Liver (tissue), 9 donors: Measurements from ENCODE around the gene C2. TPM values are rescaled to one million over a fixed set of nuclear protein-coding genes. Genes with fewer than 3 reads are reported as not detected.

Source experiments
- DNase-seq: peaks from one replicate; pipeline ENCODE4 v3.0.0-alpha.2; 2017; ENCODE audit warnings: low spot score
- H3K27ac ChIP-seq, 2 donors: one replicate each; pipeline ENCODE4 v1.7.0; 2013; ENCODE audit warnings: inconsistent platforms in 2 of 2, low read length in 2 of 2, control low read depth in 1 of 2, low read depth in 1 of 2, mild to moderate bottlenecking in 1 of 2
- H3K27me3 ChIP-seq, 4 donors: one replicate each; pipeline versions ENCODE4 v1.6.1 to v1.7.0; 2013; ENCODE audit warnings: low read length in 3 of 4, inconsistent platforms in 1 of 4, mild to moderate bottlenecking in 1 of 4, moderate library complexity in 1 of 4; ENCODE audit not compliant: control insufficient read depth in 4 of 4, insufficient read depth in 4 of 4
- H3K36me3 ChIP-seq, 4 donors: one replicate each; pipeline versions ENCODE4 v1.6.1 to v1.7.0; 2013; ENCODE audit warnings: low read length in 3 of 4, mild to moderate bottlenecking in 3 of 4, low read depth in 1 of 4, moderate library complexity in 1 of 4; ENCODE audit not compliant: control insufficient read depth in 4 of 4, insufficient read depth in 3 of 4
- H3K4me1 ChIP-seq, 4 donors: one replicate each; pipeline versions ENCODE4 v1.6.1 to v1.7.0; 2013; ENCODE audit warnings: low read length in 3 of 4, mild to moderate bottlenecking in 3 of 4, moderate library complexity in 1 of 4; ENCODE audit not compliant: control insufficient read depth in 4 of 4, insufficient read depth in 4 of 4
- H3K4me3 ChIP-seq, 3 donors: one replicate each; pipeline versions ENCODE4 v1.6.1 to v1.7.0; 2013; ENCODE audit warnings: low read length in 3 of 3, control low read depth in 1 of 3, low read depth in 1 of 3, mild to moderate bottlenecking in 1 of 3
- H3K9ac ChIP-seq, 2 donors: one replicate each; pipeline ENCODE4 v1.7.0; 2013; ENCODE audit warnings: low read length in 2 of 2, mild to moderate bottlenecking in 2 of 2, moderate library complexity in 2 of 2, control low read depth in 1 of 2, low read depth in 1 of 2
- H3K9me3 ChIP-seq, 4 donors: one replicate each; pipeline versions ENCODE4 v1.6.1 to v1.7.0; 2013; ENCODE audit warnings: low read length in 3 of 4; ENCODE audit not compliant: control insufficient read depth in 4 of 4
- ATF3 ChIP-seq: IDR thresholded peaks from 2 replicates; pipeline ENCODE4 v1.6.1; 2016; ENCODE audit warnings: antibody characterized with exemption
- CTCF ChIP-seq: fragments of 150-350 bp; IDR thresholded peaks from 2 replicates; pipeline ENCODE4 v1.5.1; 2017; ENCODE audit warnings: improper control_type of control experiment, low read depth, low read length; ENCODE audit not compliant: missing input control
- EGR1 ChIP-seq, 2 donors: IDR thresholded peaks; 2 replicates each; pipeline ENCODE4 v1.6.1; 2016 to 2018; ENCODE audit warnings: antibody characterized with exemption in 2 of 2, low read depth in 2 of 2
- FOXA1 ChIP-seq: IDR thresholded peaks from 2 replicates; pipeline ENCODE4 v1.6.1; 2016; ENCODE audit warnings: antibody characterized with exemption
- FOXA2 ChIP-seq: IDR thresholded peaks from 2 replicates; pipeline ENCODE4 v1.6.1; 2016; ENCODE audit warnings: antibody characterized with exemption
- GABPA ChIP-seq, 2 donors: IDR thresholded peaks in 1 of 2; conservative IDR thresholded peaks in 1 of 2; 2 replicates each; pipeline ENCODE4 v1.6.1; 2016; ENCODE audit warnings: antibody characterized with exemption in 2 of 2, mild to moderate bottlenecking in 1 of 2, moderate library complexity in 1 of 2
- HNF4A ChIP-seq, 2 donors: conservative IDR thresholded peaks; 2 replicates each; pipeline ENCODE4 v1.6.1; 2016; ENCODE audit warnings: antibody characterized with exemption in 2 of 2, mild to moderate bottlenecking in 2 of 2
- HNF4G ChIP-seq: IDR thresholded peaks from 2 replicates; pipeline ENCODE4 v1.6.1; 2016; ENCODE audit warnings: antibody characterized with exemption
- JUND ChIP-seq, 2 donors: IDR thresholded peaks; 2 replicates each; pipeline ENCODE4 v1.6.1; 2016; ENCODE audit warnings: antibody characterized with exemption in 2 of 2
- NR2F2 ChIP-seq: IDR thresholded peaks from 2 replicates; pipeline ENCODE4 v1.6.1; 2016; ENCODE audit warnings: antibody characterized with exemption
- REST ChIP-seq: IDR thresholded peaks from 2 replicates; pipeline ENCODE4 v1.6.1; 2016; ENCODE audit warnings: antibody characterized with exemption, mild to moderate bottlenecking
- RXRA ChIP-seq, 2 donors: IDR thresholded peaks; 2 replicates each; pipeline ENCODE4 v1.6.1; 2017 to 2018; ENCODE audit warnings: antibody characterized with exemption in 2 of 2, mild to moderate bottlenecking in 1 of 2
- SP1 ChIP-seq: IDR thresholded peaks from 2 replicates; pipeline ENCODE4 v1.6.1; 2018; ENCODE audit warnings: antibody characterized with exemption, mild to moderate bottlenecking
- TAF1 ChIP-seq: conservative IDR thresholded peaks from 2 replicates; pipeline ENCODE4 v1.6.1; 2016; ENCODE audit warnings: antibody characterized with exemption, mild to moderate bottlenecking
- YY1 ChIP-seq: IDR thresholded peaks from 2 replicates; pipeline ENCODE4 v1.6.1; 2016; ENCODE audit warnings: antibody characterized with exemption, mild to moderate bottlenecking
- ZBTB33 ChIP-seq: IDR thresholded peaks from 2 replicates; pipeline ENCODE4 v1.6.1; 2016; ENCODE audit warnings: antibody characterized with exemption
- WGBS: extraction: QIAGEN DNeasy Blood & Tissue Kit; methylation state at CpG from one replicate; pipeline ENCODE4 v1.1.7; 2013; 5-methylcytosine and 5-hydroxymethylcytosine counted together
- polyA plus RNA-seq, 2 donors: library from polyadenylated mRNA; stranded (reverse) in 1 of 2; unstranded in 1 of 2; fragments of 200-250 nt in 1 of 2; fragments of >200 nt in 1 of 2; fragmentation: Nextera tagmentation in 1 of 2; extraction: Ambion mirVana in 1 of 2; gene quantifications; one replicate each; pipeline versions ENCODE4 v1.2.1 to v1.2.3, GENCODE V29; 2013 to 2015
- total RNA-seq, 2 donors: library from RNA; depleted of rRNA; stranded (reverse); fragments of >200 nt; gene quantifications; one replicate each; pipeline ENCODE4 v1.2.3, GENCODE V29; 2014
- donor health status: healthy.
- donor health status: healthy.
- donor health status: healthy.
- donor health status: healthy.
- donor health status: healthy.

Gene C2
- total and polyA plus RNA-seq, 4 donors, result 212 to 522 (median 397) TPM

GRCh38 chr6:31966997-31967925 is 39.7 kb downstream of the C2 start:
- Histone ChIP-seq H3K4me3 (no peak overlapping the region), H3K27ac (no peak overlapping the region), H3K4me1 (peaks cover 4 to 42% (median 27%) of the 10 kb centered on the region in 4 donors), H3K9ac (no peak overlapping the region), H3K27me3 (no peaks in the 10 kb centered on the region), H3K36me3 (peaks cover 20 to 65% (median 44%) of the 10 kb centered on the region in 4 donors), H3K9me3 (no peaks in the 10 kb centered on the region)
- DNase-seq, result no peak
- TF ChIP-seq EGR1 (IDR thresholded peaks at IDR 0.05; ENCODE audit: low read depth in 2 of 2), result no peak
- no peak for TF ChIP-seq TAF1
- TF ChIP-seq YY1, result no peak
- TF ChIP-seq RXRA (IDR thresholded peaks at IDR 0.05), result no peak
- TF ChIP-seq FOXA2, result no peak
- no peak for TF ChIP-seq CTCF
- TF ChIP-seq FOXA1, result no peak
- no peak for TF ChIP-seq NR2F2
- WGBS, result 88% methylated on average over 10 of the region's 10 CpGs

- TF ChIP-seq EGR1 (IDR thresholded peaks at IDR 0.05; ENCODE audit: low read depth in 2 of 2) (no peak), SP1 (no peak), TAF1 (no peak), CTCF (no peak), REST (no peak), HNF4G (no peak), FOXA2 (no peak), GABPA (IDR thresholded peaks at IDR 0.05 in 1 of 2, conservative IDR thresholded peaks at IDR 0.05 in 1 of 2) (no peak), FOXA1 (no peak), ATF3 (no peak), JUND (IDR thresholded peaks at IDR 0.05) (no peak), ZBTB33 (no peak), YY1 (no peak), HNF4A (conservative IDR thresholded peaks at IDR 0.05) (no peak)
- WGBS, result 92% methylated on average over 3 of the region's 3 CpGs
- Histone ChIP-seq H3K9ac (no peak overlapping the region), H3K27ac (no peak overlapping the region), H3K4me3 (no peak overlapping the region), H3K9me3 (no peaks in the 10 kb centered on the region), H3K36me3 (peaks cover 18 to 58% (median 38%) of the 10 kb centered on the region in 4 donors), H3K27me3 (no peaks in the 10 kb centered on the region), H3K4me1 (peaks cover 5 to 47% (median 31%) of the 10 kb centered on the region in 4 donors)
- no peak for DNase-seq
Measured at GRCh38 chr6:31967926-31968320, 40.4 kb downstream of the C2 start.
